Astrocyte of the spinal cord (primary cell): Measurements from ENCODE around the gene FNBP1.

Source experiments
- DNase-seq: peaks from one replicate; pipeline ENCODE4 v3.0.0; 2011; ENCODE audit warnings: low read depth, low spot score
- H3K4me3 ChIP-seq: 2 replicates; pipeline ENCODE4 v1.5.1; 2011; ENCODE audit warnings: low read depth, mild to moderate bottlenecking, low read length, moderate library complexity
- in situ Hi-C: cut with HindIII; loops from 2 replicates; pipeline ENCODE4 v1.10.0; 2017; ENCODE audit warnings: low sequenced_read_pairs
- TF ChIP-seq, protein P1 (sequence below): IDR thresholded peaks from 2 replicates; pipeline ENCODE4 v1.5.1; 2012; ENCODE audit warnings: low read depth, mild to moderate bottlenecking, low read length, inconsistent platforms

Gene FNBP1

DNA sequence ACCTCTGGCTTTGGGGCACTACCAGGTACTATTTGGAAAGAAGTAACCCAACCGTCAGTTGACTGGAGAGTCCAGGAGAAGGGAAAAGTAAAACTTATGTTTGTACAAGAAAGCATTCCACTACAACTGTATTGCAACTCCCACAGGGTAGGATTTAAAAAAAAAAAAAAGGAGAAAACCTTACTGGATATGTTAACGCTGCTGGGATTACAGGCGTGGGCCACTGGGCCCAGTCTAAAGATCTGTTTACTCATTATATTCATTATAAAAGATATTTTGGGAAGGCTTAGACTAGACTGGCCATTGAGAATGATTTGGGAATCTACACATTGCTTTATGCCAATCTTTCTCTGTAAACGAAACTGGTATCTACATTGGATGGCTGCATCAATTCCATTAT lies 121.1 kb downstream of the FNBP1 start:
- TF ChIP-seq, protein P1, sequence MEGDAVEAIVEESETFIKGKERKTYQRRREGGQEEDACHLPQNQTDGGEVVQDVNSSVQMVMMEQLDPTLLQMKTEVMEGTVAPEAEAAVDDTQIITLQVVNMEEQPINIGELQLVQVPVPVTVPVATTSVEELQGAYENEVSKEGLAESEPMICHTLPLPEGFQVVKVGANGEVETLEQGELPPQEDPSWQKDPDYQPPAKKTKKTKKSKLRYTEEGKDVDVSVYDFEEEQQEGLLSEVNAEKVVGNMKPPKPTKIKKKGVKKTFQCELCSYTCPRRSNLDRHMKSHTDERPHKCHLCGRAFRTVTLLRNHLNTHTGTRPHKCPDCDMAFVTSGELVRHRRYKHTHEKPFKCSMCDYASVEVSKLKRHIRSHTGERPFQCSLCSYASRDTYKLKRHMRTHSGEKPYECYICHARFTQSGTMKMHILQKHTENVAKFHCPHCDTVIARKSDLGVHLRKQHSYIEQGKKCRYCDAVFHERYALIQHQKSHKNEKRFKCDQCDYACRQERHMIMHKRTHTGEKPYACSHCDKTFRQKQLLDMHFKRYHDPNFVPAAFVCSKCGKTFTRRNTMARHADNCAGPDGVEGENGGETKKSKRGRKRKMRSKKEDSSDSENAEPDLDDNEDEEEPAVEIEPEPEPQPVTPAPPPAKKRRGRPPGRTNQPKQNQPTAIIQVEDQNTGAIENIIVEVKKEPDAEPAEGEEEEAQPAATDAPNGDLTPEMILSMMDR, result no peak
- DNase-seq, result no peak
- in situ Hi-C loops, result no loop called here
- no peak overlapping the region for H3K4me3 ChIP-seq

DNA sequence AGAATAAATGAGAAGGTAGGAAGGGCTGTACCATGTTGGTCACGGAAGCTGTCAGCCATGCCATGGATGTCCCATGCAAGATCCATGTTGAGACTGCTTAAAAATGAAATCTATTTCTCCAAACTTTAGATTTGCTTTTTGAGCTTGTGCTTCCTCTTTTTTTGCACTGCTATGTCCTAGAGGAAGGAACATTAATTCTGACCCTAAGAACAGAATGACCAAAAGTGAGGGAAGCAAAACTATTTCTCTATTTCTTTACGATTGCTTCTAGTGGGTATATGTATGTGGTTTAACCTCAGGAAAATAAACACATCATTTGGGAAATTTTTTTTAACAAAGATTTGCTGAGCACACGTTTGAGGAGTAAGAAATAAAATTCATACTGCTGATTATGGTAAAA lies 123.1 kb downstream of the FNBP1 start:
- in situ Hi-C loops, result no loop called here
- no peak overlapping the region for H3K4me3 ChIP-seq
- no peak for DNase-seq
- TF ChIP-seq, protein P1, result no peak

DNA sequence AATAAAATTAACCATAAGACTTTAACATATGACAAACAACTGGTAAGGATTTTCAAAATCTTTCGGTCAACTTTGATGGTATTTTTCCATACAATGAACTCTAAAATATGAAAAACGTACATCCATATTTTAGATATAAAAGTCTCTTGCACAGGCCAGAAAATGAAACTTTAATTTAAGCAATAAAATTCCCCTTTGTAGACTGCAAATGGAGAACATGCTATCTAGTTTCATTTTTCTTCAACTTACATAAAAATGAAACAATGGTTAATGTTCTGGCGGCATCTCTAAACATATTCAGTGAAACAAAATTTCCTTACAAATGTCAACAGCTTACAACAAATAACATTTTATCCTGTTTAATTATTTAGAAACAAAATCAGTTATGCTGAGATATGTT lies 123.7 kb downstream of the FNBP1 start:
- no peak for DNase-seq
- TF ChIP-seq, protein P1, result no peak
- in situ Hi-C loops, result no loop called here
- no peak overlapping the region for H3K4me3 ChIP-seq

DNA sequence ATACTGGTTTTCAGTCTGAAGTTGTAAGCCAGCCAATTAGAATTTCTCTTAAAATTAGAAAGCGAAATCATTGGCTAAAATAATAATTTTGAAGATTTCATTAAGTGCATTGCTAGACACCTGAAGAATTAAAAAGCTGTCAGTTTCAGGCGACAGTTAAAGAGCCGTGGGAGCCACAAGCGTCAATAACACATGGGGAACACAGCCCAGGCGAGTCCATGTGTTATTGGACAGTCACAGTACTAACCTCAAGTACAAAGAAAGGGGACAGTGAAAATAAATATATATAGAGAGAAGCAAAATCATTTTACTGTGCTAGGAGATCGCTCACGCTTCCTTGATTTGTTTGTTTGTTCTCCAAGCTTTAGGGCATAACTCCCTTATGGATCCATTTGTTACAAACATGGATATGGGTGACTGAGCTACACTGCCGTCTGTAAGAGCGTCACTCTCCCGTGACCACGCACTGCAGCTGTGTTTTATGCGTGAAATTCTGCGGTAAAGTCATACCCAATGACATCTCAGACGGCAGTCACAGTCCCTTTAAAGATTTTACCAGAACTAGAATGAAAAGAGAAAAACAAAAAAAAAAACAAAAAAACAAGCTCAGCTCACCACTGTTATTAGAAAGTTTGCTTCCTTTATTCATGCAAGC lies 124.6 kb downstream of the FNBP1 start:
- in situ Hi-C loops, result no loop called here
- TF ChIP-seq, protein P1, result no peak
- no peak for DNase-seq
- no peak overlapping the region for H3K4me3 ChIP-seq

DNA sequence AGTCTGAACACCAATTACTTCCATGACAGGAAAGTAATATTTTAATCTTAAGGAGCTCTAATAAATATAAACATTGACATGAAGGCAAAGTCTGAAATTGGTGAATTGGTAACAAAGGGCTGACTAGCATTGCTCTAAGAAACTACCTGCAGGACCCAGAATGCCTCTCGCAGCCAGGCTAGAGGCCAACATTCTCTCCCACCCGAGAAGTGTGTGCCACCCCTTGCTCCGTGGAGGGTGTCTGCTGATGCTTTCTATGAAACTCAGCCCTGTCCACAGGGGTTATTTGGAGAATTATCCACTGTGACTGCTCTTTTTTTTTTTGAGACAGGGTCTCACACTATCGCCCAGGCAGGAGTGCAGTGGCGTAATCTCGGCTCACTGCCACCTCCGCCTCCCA lies 126.3 kb downstream of the FNBP1 start:
- TF ChIP-seq, protein P1, result no peak
- in situ Hi-C loops, result no loop called here
- no peak for DNase-seq
- no peak overlapping the region for H3K4me3 ChIP-seq

DNA sequence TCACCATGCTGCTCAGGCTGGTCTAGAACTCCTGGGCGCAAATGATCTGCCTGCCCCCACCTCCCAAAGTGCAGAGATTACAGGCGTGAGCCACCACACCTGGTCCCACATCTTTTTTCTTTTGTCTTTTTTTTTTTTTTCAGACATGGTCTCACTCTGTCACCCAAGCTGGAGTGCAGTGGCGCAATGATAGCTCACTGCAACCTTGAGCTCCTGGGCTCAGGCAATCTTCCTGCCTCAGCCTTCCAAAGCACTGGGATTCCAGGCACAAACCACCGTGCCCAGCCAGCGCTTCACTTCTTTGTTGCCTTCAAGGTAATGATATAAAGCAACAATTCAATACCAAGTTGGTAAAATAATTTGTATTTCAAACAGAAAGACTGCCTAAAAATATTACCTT lies 128.9 kb downstream of the FNBP1 start:
- in situ Hi-C loops, result no loop called here
- H3K4me3 ChIP-seq, result no peak overlapping the region
- TF ChIP-seq, protein P1, result no peak
- DNase-seq, result no peak
